Measurements from ENCODE around the gene LYPD1.

Gene LYPD1

DNA sequence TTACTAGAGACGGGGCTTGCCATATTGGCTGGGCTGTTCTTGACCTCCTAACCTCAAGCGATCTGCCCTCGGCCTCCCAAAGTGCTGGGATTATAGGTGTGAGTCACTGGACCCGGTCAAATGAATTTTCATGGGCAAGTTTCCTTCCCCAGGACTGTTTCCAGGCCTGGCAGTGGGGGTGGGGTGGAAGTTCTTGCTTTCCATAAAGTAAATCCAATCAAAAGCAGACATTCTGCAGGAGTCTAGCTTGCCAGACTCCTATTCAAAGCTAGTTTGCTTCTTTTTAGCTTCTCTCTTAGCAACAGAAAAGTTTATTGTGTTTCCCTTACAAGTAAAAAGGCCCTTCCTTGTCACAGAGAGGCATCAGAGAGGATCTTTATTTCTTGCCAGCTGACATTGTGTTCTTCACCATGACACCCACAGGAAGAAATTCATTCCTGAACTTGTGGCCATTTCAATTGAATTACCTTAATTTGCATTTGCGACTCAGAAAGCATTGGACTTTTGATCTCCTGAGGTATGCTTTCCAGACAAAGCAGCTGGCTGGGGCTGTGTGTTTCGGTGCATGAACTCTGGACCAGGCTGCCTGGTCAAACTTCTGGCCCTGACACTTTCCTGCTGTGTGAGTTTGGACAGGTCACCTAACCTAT is 37.9 kb downstream of the LYPD1 start:
- DNase-seq, result no peak

DNA sequence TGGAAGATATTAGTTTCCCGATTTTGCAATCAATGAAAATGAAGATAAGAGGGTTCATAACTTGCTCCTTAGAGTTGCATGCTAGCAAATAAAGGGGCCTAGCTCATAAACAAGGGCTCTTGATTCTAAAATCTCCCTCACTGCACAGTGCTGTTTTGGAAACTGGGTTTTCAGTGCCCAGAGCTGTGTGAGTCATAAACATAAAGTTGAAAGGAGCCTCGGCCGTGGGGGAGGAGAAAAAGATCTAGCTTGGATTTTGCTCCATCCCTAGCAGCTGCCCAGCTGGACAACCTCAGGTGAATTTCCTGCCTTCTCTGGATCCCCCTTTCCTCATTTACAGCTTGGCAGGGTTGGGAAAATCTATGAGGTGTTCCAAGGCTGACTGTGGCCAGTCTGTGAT is 42.5 kb downstream of the LYPD1 start:
- no peak for DNase-seq

DNA sequence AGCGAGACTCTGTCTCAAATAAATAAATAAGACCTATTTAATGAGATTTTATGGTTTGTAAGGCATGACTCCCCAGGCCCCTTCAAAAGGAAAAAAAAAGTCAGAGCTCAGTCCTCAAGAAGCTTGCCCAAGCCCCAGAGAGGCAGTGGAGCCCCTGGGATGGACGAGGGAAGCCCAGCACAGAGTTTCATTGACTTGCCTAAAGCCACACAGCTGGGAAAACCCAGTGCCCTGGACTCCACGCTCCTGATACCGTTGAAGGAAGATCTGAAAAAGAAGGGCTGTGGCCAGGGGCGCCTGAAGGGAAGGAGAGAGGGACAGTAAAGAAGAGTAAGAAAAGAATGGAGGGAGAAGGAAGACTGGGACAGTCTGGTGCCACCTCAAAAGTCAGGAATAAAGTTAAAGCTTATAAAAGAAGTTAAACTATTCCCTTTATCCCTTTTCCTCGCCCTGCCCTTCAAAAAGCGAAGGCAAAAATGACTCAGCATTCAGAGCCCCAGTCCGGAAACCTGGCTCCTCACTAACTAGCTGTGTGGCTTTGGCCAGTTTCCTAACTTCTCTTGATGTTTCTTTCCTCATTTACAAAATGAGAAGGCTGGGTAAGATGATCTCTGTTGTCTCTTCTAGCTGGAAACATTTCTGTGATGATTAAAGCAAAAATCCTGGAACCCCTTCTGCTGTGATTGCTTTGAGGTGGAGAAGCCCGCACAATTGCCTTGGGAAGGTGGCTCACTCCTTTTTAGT is 46.7 kb downstream of the LYPD1 start:
- no peak for DNase-seq

- peak; percentile 86 for DNase-seq
Observed at GRCh38 chr2:132621131-132621875, 48.7 kb downstream of the LYPD1 start.

GRCh38 chr2:132620115-132620514 is 49.9 kb downstream of the LYPD1 start:
- no peak for DNase-seq

- DNase-seq, result no peak
Observed at GRCh38 chr2:132618734-132619133, 51.3 kb downstream of the LYPD1 start.

DNA sequence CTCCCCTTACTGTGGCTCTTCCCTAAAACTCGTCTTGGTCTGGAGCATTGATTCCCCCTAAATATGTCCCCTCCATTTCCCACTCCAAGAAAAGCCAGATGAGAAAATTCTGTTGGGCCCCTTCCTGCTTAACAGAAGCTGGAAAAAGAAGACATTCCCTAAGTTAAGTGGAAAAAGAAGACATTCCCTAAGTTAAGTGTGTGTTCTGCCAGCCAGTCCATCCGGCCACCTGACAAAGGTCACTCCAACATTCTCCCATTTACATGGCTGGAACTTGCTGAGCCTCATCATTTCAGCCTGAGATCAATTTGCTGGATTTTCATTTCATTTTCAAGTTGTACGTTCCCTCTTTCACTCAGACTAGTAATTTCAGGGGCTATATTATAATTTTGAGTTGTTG is 52.0 kb downstream of the LYPD1 start:
- no peak for DNase-seq

DNA sequence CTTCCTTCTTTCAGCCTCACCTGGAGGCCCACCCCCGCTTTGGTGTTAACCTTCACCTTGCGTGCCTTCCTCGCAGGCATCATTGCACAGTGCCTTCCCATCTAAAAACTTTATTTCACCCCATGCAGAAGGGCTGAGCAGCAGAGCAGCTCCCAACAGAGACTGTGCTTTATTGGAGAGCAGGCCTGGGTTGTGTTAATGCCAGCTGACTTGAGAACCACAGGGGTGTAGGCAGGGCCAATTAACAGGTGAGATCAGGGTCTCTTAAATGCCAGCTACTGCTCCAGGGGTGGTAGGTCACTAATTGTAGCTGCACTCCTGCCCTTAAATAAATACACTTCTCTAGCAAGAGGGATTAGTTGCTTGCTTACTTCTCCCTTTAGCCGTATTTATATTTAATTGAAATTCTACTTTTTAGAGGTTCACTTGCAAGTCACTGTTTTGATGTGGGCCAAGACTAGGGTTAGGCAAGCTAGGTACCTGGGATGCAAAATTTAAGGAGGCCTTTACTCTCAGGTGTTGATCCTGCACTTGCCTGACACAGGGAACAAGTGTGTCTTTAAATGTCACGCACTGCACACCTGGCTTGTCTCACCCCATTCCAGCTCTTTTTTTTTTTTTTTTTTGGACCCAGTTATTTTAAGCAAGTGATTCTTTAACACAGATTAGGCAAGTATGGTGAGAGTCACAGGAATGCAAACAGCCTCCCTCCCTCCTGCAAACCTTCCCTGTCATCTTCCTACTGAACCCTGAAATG is 54.5 kb downstream of the LYPD1 start:
- peak; percentile 52 for DNase-seq

DNA sequence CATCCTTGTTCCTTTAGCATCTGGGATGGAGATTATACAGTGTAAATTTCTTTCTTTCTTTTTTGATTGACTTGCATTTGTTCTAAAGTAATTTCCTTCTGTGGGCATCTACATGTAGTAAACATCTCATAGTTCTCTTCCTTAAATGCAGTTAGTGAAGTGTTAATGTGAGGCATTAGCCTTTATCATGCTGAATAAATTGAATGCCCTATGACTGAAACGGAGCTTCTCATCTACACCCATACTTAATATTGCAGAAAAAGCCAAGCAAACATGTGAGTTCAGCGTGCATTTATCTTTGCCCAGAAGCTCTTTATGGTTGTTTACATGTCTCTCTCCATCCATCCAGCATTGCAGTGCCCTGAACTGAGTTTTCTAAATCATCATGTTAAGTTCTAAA is 58.3 kb downstream of the LYPD1 start:
- DNase-seq, result no peak

- DNase-seq, result peak; percentile 47
Observed at GRCh38 chr2:132609101-132609890, 60.7 kb downstream of the LYPD1 start.

DNA sequence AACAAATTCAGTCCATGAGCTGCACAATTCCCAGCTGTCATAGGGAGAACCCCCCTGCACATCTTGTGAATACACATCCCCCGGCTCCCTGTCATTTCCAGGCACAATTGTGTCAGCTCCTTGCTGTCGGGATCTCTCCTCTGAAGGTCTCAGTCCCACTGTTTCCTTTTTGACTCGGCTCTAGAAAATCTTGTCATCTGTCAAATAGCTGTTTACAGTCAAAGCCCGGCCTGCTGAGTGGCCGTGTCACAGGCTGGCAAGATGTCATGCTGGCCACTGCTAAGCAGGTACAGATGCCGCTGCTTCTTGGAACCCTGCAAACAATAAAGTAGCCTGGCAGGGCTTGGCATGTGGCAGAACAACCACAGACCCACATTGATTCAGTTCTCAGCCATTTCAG is 61.7 kb downstream of the LYPD1 start:
- DNase-seq, result peak; percentile 20

GRCh38 chr2:132607426-132608090 is 62.4 kb downstream of the LYPD1 start:
- DNase-seq, result no peak

- no peak for DNase-seq
Observed at GRCh38 chr2:132606649-132607048, 63.4 kb downstream of the LYPD1 start.

DNA sequence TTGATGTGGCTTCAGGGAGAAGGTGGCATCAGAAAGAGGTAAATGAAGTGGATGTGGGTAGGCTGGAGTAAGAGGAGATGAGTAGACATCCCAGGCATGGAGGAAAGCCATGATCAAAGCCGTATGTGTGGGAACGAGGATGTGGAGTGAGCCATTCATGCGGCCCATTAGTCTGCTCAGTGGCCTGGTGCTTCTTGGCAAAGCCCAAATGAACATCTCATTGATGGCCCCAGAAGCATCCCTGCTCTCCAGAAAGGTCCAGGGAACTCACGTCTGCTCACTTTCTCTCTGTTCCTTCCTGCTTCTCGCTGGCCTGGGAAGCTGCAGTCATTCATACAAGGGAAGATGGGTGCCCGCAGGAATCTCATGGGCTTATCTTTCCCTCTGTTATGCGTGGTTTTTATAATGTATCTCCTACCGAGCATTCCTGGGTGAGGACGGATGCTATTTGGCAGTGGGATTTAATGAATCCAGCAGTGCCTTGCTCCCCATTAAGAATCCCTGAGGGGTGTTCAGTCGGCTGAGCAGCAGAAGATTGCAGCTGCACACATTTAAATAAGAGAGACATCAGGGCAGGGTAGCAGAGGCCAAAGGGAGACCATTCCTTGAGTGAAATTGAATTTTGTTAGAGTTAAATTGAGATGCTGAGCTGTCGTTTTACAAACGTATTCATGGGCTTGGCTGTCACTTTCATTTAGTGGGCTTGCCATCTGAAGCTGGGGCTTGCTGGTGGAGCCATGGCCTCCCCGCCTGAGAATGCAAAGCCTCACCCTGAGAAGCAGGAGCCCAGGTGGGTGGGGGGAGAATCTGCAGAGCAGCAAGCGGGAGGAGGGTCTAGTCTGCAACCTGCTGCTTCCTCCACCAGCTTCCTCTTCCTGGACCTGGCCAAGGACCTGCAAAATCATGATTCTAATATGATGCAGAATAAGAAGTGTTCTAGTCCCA is 64.5 kb downstream of the LYPD1 start:
- no peak for DNase-seq

DNA sequence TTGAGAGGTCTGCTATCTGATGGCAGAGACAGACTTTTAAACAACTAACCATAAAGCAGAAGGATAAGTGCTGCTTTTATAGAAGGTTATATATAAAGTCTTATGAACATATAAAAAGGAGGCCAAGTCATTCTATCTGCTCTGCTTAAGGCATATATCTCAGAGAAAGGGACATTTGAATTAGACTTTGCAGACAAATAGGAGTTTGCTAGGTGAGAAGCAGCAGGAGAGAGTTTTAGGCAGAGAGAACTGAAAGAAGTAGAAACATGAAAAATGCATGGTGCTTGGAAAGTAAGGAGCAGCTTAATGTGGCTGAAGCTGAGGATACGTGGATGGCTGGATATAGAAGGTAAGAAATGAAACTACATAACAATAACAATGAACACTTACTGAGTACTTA is 65.4 kb downstream of the LYPD1 start:
- DNase-seq, result no peak

DNA sequence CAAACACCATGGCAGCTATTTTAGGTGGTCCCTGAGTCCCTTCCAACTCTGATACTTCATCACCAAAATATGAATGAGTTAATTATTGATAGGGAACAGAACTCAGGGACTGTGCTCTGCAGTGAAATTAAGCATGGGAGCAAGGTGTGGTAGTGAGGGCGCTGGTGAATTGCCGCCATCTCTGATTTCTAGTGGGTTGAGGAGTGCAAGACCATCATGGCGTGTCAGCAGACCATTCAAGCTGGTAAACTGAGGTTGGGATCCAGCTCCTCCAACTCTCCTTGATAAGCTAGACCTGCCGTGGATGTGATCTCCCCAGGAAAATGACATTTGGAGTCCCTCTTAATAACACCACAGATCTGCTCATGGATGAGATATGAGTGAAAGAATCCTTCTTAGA is 70.4 kb downstream of the LYPD1 start:
- no peak for DNase-seq

- no peak for DNase-seq
Observed at GRCh38 chr2:132598536-132598935, 71.5 kb downstream of the LYPD1 start.

- no peak for DNase-seq
Observed at GRCh38 chr2:132597831-132598230, 72.2 kb downstream of the LYPD1 start.

GRCh38 chr2:132597166-132597565 is 72.8 kb downstream of the LYPD1 start:
- DNase-seq, result no peak

DNA sequence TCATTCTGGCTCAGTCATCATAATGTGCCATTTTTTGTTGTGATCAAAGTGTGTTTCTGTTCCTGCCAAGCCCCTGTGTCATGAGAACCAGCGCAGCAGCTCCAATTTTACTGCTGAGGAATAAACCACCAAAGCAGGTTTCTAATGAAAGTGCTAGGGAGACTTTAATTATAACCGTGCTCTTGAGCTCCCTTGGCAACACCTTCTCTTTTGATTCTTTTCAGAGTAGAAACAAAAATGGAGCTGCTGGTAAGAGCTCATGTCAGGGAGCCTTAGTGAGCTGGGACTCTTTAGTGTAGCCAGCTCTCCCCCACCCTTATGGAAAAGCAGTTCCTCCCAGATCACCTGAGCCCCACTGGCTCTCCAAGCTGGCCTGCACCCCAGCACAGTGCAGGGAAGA is 74.3 kb downstream of the LYPD1 start:
- no peak for DNase-seq

DNA sequence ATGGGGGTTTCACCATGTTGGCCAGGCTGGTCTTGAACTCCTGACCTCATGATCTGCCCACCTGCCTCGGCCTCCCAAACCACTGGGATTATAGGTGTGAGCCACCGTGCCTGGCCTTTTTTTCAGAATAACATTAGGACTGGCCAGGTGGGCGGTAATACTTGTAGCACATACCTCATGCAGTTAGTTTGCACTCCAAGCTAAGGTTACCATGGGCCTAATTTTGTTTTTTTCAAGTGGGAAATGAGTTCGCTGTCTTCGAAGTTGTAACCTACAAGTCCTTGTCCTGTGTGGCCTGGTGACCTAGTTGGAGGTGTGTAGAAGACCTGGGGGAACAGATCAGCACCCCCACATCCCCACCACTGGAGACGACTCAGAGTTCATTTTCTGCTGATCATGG is 74.8 kb downstream of the LYPD1 start:
- no peak for DNase-seq
